ENCODE measurements around the gene ZBTB7C. TPM values are rescaled to one million over a fixed set of nuclear protein-coding genes. Genes with fewer than 3 reads are reported as not detected.

ZBTB7C gene
- total and polyA plus RNA-seq, 9 donors = 1.5 to 26.6 (median 15.7) TPM

GRCh38 chr18:48023334-48024008 is 385.7 kb downstream of the ZBTB7C start:
- TF ChIP-seq POLR2A (IDR thresholded peaks at IDR 0.05) (no peak), EP300 (IDR thresholded peaks at IDR 0.05) (no peak), CTCF (IDR thresholded peaks at IDR 0.05) (peak in 2 of 3 donors; percentile 23)
- Histone ChIP-seq H3K9me3 (no peaks in the 10 kb centered on the region), H3K27ac (no peak overlapping the region), H3K36me3 (no peaks in the 10 kb centered on the region), H3K4me3 (no peak overlapping the region), H3K4me1 (ENCODE audit: insufficient read depth) (peaks cover 11% of the 10 kb centered on the region), H3K27me3 (no peaks in the 10 kb centered on the region)
- 5 to 14% (median 6%) methylated on average over 9 of the region's 9 CpGs for WGBS, 3 donors
- intact Hi-C loops (cut with DNase I) = no loop called here
- DNase-seq = peak; percentile 54 to 71 (median 57)

GRCh38 chr18:48022531-48023329 is 386.5 kb downstream of the ZBTB7C start:
- no peak overlapping the region for H3K4me3 ChIP-seq
- H3K27me3 ChIP-seq = no peaks in the 10 kb centered on the region
- H3K9me3 ChIP-seq = no peaks in the 10 kb centered on the region
- intact Hi-C loops (cut with DNase I) = no loop called here
- 38 to 44% (median 41%) methylated on average over 16 of the region's 16 CpGs for WGBS, 3 donors
- no peaks in the 10 kb centered on the region for H3K36me3 ChIP-seq
- no peak for DNase-seq
- H3K27ac ChIP-seq = no peak overlapping the region
- no peak for TF ChIP-seq POLR2A (IDR thresholded peaks at IDR 0.05)
- peak in 1 of 3 donors; percentile 10 for TF ChIP-seq CTCF (IDR thresholded peaks at IDR 0.05)
- peaks cover 12% of the 10 kb centered on the region for H3K4me1 ChIP-seq (ENCODE audit: insufficient read depth)

- Histone ChIP-seq H3K27ac (no peak overlapping the region), H3K27me3 (no peaks in the 10 kb centered on the region), H3K4me3 (no peak overlapping the region), H3K36me3 (no peaks in the 10 kb centered on the region), H3K9me3 (no peaks in the 10 kb centered on the region), H3K4me1 (ENCODE audit: insufficient read depth) (peaks cover 9% of the 10 kb centered on the region)
- intact Hi-C loops (cut with DNase I) = no loop called here
- no peak for DNase-seq
- no peak for TF ChIP-seq POLR2A (IDR thresholded peaks at IDR 0.05)
- WGBS, 3 donors = 81 to 93% (median 89%) methylated on average over 10 of the region's 10 CpGs
Observed at GRCh38 chr18:48022021-48022420, 387.2 kb downstream of the ZBTB7C start.

GRCh38 chr18:48021273-48021914 is 387.8 kb downstream of the ZBTB7C start:
- H3K4me3 ChIP-seq = no peak overlapping the region
- TF ChIP-seq EP300 (IDR thresholded peaks at IDR 0.05) (no peak), CTCF (IDR thresholded peaks at IDR 0.05) (no peak), POLR2A (IDR thresholded peaks at IDR 0.05) (no peak)
- no peak for DNase-seq
- no peak overlapping the region for H3K27ac ChIP-seq
- WGBS, 3 donors = 55 to 63% (median 59%) methylated on average over 5 of the region's 5 CpGs
- intact Hi-C loops (cut with DNase I) = no loop called here
- H3K4me1 ChIP-seq (ENCODE audit: insufficient read depth) = peaks cover 9% of the 10 kb centered on the region
- H3K36me3 ChIP-seq = no peaks in the 10 kb centered on the region
- no peaks in the 10 kb centered on the region for H3K9me3 ChIP-seq
- H3K27me3 ChIP-seq = no peaks in the 10 kb centered on the region
